Central memory CD8-positive, alpha-beta T cell (primary cell): ENCODE results near the gene MATN4.
A peak's percentile ranks its signal among the peaks of the same experiment; 100 is the strongest.

Source experiments
- ATAC-seq: fragments of 150-1000 bp; cut with Tn5 transposase; replicated peaks from 2 replicates; pipeline ENCODE4 v1.10.0; 2022; ENCODE audit warnings: mild to moderate bottlenecking, moderate FRiP score, moderate number of reproducible peaks; ENCODE audit not compliant: poor library complexity, severe bottlenecking; ENCODE audit errors: extremely low read depth
- DNase-seq, 2 donors: peaks; one replicate each; pipeline ENCODE4 v3.0.0; 2021; ENCODE audit warnings: low spot score in 2 of 2
- H3K27ac Mint-ChIP-seq: one replicate; pipeline ENCODE4 v1.8.0; 2022; ENCODE audit warnings: low read depth, mild to moderate bottlenecking, moderate library complexity, mixed read lengths
- H3K27me3 Mint-ChIP-seq: one replicate; pipeline ENCODE4 v1.8.0; 2022; ENCODE audit warnings: mixed read lengths
- H3K36me3 Mint-ChIP-seq: one replicate; pipeline ENCODE4 v1.8.0; 2022; ENCODE audit warnings: mild to moderate bottlenecking, moderate library complexity, mixed read lengths; ENCODE audit not compliant: insufficient read depth
- H3K4me1 Mint-ChIP-seq: one replicate; pipeline ENCODE4 v1.8.0; 2022; ENCODE audit warnings: mixed read lengths
- H3K4me3 Mint-ChIP-seq: one replicate; pipeline ENCODE4 v1.8.0; 2022; ENCODE audit warnings: mild to moderate bottlenecking, moderate library complexity, mixed read lengths
- H3K9me3 Mint-ChIP-seq: one replicate; pipeline ENCODE4 v1.8.0; 2022; ENCODE audit warnings: mixed read lengths

Gene MATN4

GRCh38 chr20:45345104-45345936 lies 37.2 kb upstream of the MATN4 start:
- H3K27me3 Mint-ChIP-seq = peaks cover 9% of the 10 kb centered on the region
- H3K36me3 Mint-ChIP-seq = no peaks in the 10 kb centered on the region
- H3K4me3 Mint-ChIP-seq = no peak overlapping the region
- no peak overlapping the region for H3K27ac Mint-ChIP-seq
- H3K9me3 Mint-ChIP-seq = no peaks in the 10 kb centered on the region
- H3K4me1 Mint-ChIP-seq = peaks cover 12% of the 10 kb centered on the region
- ATAC-seq (no peak), DNase-seq (no peak)

- Mint-ChIP-seq H3K4me1 (peaks cover 12% of the 10 kb centered on the region), H3K4me3 (no peak overlapping the region), H3K36me3 (no peaks in the 10 kb centered on the region), H3K27me3 (peaks cover 9% of the 10 kb centered on the region), H3K27ac (no peak overlapping the region), H3K9me3 (no peaks in the 10 kb centered on the region)
- no peak for ATAC-seq
- no peak for DNase-seq
Observed at GRCh38 chr20:45344168-45344860, 36.2 kb upstream of the MATN4 start.

DNA sequence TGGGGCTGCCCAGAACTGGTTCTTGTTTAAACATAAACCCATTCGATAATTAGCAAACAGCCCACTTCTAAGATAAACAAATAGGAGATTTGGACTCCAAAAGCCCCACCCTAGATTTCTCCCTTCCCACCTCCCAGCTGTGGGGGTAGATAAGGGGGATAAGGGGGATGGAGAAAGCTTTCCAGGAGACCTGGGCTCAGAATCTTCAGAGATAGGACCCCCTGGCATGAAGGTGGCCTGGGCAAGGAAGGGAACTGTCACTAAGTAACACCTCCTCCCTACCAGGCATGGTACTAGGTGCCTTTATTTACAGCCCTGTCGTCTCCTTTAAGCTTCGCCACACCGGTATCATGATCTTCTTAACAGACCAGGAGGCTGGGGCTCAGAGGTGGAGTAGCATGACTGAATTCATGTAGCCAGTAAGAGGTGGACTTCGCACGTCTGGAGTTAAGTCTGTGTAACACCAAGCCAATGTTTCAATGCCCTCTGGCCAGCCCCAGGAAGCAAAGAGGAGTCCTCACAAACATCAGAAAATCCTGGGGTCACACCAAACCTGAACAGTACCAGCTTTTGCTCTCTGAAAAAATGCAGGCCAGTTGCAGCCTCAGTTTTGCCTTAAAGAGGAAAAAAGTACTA lies 35.6 kb upstream of the MATN4 start:
- H3K4me1 Mint-ChIP-seq = peaks cover 11% of the 10 kb centered on the region
- no peak overlapping the region for H3K4me3 Mint-ChIP-seq
- H3K27ac Mint-ChIP-seq = no peak overlapping the region
- no peaks in the 10 kb centered on the region for H3K9me3 Mint-ChIP-seq
- DNase-seq (no peak), ATAC-seq (no peak)
- H3K27me3 Mint-ChIP-seq = peaks cover 9% of the 10 kb centered on the region
- H3K36me3 Mint-ChIP-seq = no peaks in the 10 kb centered on the region

DNA sequence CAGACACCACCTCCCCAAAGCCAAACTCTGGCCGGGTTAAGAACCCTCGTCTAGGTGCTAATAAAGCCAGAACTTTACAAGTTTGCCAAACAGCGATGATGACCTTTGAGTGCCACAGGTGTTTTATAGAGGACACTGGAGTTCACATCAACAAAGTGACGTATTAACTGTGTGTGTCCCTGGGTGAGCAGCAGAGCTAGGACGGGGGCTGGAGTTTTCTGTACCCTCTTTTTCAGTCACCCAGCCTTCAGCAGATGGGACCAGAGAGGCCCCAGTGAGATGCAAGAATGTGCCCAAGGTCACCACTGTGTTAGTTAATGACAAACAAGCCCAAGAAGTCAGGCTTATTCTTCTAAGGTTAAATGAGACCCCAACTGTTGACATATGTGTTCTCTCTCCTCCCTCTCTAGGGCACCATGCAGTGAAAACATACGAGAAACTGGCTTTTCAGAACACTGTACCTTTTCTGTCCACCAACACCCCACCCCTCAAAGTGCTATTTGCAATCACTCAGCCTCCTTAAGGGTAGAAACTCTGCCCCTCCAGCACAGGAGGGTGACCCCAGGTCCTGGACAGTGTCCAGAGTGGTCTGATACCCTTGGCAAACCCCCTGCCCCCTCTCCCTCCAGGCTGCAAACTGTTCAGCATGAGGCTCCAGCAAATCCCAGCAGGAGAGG lies 34.9 kb upstream of the MATN4 start:
- Mint-ChIP-seq H3K4me3 (no peak overlapping the region), H3K36me3 (no peaks in the 10 kb centered on the region), H3K9me3 (no peaks in the 10 kb centered on the region), H3K27me3 (peaks cover 9% of the 10 kb centered on the region), H3K4me1 (peaks cover 7% of the 10 kb centered on the region), H3K27ac (no peak overlapping the region)
- no peak for ATAC-seq
- DNase-seq = no peak

DNA sequence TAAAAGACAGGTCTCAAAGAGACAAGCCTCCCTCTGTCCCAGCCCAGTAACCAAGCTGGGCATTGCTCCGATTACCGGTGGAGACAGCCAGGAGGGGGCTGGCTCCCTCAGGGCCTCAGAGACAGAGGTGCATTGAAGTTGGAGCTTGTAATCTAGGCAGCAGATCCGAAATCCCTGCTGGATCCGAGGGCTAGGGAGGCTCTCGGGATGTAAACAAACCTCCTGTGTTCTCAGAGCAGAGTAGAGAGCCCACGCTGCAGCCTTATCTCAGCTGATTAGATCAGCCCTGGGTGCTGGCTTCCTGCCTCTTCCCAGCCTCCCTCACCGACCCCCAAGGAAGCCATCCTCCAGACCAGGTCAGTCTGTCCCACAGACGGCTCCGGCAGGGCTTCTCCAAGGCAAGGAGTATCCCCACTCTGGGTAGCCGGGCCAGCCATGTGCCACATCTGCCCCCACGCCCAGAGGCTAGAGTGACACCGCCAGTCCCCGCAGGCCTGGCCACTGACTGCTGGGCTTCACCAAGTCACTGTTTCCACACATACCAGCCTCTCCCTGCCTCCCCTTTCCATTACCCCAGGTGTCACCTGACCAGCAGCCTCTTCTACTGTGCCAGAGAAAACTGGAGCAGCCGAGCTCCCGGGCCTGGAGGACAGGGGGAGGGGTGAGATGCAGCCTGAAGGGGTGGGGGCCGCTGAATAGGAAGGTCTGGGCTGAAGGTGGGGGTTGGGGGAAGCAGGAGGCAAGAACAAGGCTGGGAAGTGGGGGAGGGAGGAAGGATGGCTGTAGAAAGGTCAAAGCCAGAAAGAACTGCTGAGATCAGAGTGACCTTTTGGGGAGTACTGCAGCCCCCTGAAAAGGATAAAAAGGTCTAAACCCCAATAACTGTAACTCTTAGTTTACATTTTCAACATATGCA lies 34.1 kb upstream of the MATN4 start:
- peaks cover 9% of the 10 kb centered on the region for H3K27me3 Mint-ChIP-seq
- no peaks in the 10 kb centered on the region for H3K9me3 Mint-ChIP-seq
- H3K36me3 Mint-ChIP-seq = no peaks in the 10 kb centered on the region
- no peak for ATAC-seq
- H3K4me3 Mint-ChIP-seq = no peak overlapping the region
- no peak overlapping the region for H3K27ac Mint-ChIP-seq
- DNase-seq = no peak
- H3K4me1 Mint-ChIP-seq = peaks cover under 1% of the 10 kb centered on the region

- no peak overlapping the region for H3K27ac Mint-ChIP-seq
- DNase-seq = no peak
- H3K9me3 Mint-ChIP-seq = no peaks in the 10 kb centered on the region
- H3K36me3 Mint-ChIP-seq = no peaks in the 10 kb centered on the region
- peaks cover 3% of the 10 kb centered on the region for H3K27me3 Mint-ChIP-seq
- no peak overlapping the region for H3K4me3 Mint-ChIP-seq
- no peaks in the 10 kb centered on the region for H3K4me1 Mint-ChIP-seq
- ATAC-seq = no peak
Observed at GRCh38 chr20:45341579-45341938, 33.5 kb upstream of the MATN4 start.

- DNase-seq = no peak
- H3K36me3 Mint-ChIP-seq = no peaks in the 10 kb centered on the region
- H3K4me1 Mint-ChIP-seq = no peaks in the 10 kb centered on the region
- no peaks in the 10 kb centered on the region for H3K27me3 Mint-ChIP-seq
- no peak overlapping the region for H3K4me3 Mint-ChIP-seq
- no peak for ATAC-seq
- H3K27ac Mint-ChIP-seq = no peak overlapping the region
- no peaks in the 10 kb centered on the region for H3K9me3 Mint-ChIP-seq
Observed at GRCh38 chr20:45340951-45341350, 32.9 kb upstream of the MATN4 start.

DNA sequence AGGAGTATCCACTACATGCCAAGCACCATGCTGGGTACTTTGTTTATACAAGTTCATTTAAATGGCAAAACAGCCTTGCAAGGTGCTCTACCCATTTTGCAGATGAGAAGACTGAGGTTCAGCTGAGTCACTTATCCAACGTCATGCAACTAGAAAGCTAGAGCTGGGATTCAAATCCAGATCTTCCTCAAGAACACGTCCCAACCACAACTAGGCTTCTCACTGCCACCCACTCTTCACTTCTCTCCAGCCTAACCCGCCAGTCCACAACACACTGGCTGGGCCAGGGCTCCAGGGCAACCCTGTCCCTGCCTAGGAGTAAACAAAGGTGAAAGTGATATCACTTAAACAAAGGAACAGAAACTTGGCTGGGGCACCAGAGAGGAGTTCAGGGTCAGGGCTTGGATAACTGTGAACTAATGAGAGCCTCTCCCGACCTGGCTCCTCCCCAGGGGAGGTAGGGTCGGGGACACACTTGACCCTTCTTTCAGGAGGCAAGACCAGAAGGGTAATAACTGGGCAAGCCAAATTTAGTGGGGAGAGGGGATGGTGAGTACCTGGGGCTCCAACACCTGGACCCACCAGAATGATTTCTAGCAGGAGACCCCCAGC lies 32.2 kb upstream of the MATN4 start:
- H3K4me1 Mint-ChIP-seq = no peaks in the 10 kb centered on the region
- H3K4me3 Mint-ChIP-seq = no peak overlapping the region
- DNase-seq (no peak), ATAC-seq (no peak)
- no peaks in the 10 kb centered on the region for H3K9me3 Mint-ChIP-seq
- H3K36me3 Mint-ChIP-seq = no peaks in the 10 kb centered on the region
- H3K27ac Mint-ChIP-seq = no peak overlapping the region
- H3K27me3 Mint-ChIP-seq = no peaks in the 10 kb centered on the region

- ATAC-seq (no peak), DNase-seq (no peak)
- H3K27ac Mint-ChIP-seq = no peak overlapping the region
- H3K4me3 Mint-ChIP-seq = no peak overlapping the region
- no peaks in the 10 kb centered on the region for H3K9me3 Mint-ChIP-seq
- H3K27me3 Mint-ChIP-seq = no peaks in the 10 kb centered on the region
- no peaks in the 10 kb centered on the region for H3K36me3 Mint-ChIP-seq
- H3K4me1 Mint-ChIP-seq = no peaks in the 10 kb centered on the region
Observed at GRCh38 chr20:45339799-45340198, 31.7 kb upstream of the MATN4 start.

DNA sequence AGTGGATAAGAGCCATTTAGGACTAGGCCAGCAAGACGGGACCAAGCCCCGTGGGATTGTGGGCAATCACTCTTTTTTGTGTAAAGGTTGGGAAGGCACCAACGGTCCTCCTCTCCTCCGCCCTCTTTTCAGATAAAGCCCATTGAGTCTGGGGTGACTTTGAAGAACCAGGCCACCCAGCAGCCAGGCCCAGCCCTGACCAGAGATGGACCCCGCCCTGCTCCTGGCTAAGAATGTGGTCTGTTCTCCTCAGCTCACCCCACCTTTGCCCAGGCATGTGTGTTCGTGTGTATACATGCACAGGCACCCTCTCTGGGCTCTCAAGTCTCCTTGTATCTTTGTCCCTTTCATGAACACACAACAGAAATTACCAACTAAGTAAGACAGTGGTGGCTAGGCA lies 31.0 kb upstream of the MATN4 start:
- Mint-ChIP-seq H3K9me3 (no peaks in the 10 kb centered on the region), H3K4me1 (no peaks in the 10 kb centered on the region), H3K27ac (peak overlapping the region; percentile 30), H3K4me3 (no peak overlapping the region), H3K36me3 (no peaks in the 10 kb centered on the region), H3K27me3 (no peaks in the 10 kb centered on the region)
- ATAC-seq = no peak
- DNase-seq = no peak

DNA sequence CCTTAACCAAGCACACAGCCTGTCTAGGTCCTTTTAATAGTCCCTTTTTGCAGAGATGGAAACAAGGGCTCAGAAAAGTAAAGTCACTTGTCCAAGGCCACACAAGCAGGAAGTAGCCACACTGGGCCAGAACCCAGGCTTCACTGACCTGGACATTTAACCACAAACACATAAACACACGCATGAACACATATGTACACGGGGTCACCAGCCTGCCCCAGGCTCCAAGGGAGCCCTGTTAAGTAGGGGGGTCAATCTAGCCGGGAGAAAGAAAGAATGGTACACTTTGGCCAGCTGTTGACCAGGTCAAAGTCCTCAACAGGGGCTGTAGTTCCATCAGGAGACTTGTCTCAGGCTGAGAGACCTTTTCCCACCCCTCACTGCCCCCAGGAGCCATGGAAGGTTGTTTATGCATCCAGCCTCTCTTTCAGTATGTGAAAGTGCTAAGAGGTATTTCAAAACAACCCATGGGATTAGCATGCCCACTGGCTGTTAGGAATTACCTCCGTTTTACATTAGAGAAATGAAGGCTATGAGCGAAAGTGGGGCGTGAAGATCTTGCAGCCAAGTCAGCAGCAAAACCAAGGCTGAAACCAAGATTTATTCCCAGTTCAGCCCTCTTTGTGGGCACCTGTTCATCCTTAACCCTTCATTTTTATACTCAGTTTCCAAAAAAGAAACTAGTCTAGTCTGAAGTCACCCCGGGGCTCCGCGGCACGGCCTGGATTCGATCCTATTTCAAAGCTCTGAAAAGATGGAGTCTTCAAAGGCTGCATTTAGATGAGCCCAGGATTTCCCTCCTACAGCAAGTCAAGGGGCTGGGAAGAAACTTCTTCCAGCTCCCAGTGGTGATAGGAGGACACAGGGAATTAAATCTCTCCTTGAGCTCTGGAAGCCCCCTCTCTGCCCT lies 30.3 kb upstream of the MATN4 start:
- Mint-ChIP-seq H3K36me3 (no peaks in the 10 kb centered on the region), H3K4me1 (no peaks in the 10 kb centered on the region), H3K27ac (peak overlapping the region; percentile 30), H3K4me3 (no peak overlapping the region), H3K9me3 (no peaks in the 10 kb centered on the region), H3K27me3 (no peaks in the 10 kb centered on the region)
- ATAC-seq = no peak
- no peak for DNase-seq
